Astrocyte (in vitro differentiated cells and primary cell): Measurements from ENCODE around the gene FBN1. TPM values are rescaled to one million over a fixed set of nuclear protein-coding genes. Genes with fewer than 3 reads are reported as not detected.

Experiments
- DNase-seq: peaks from one replicate; pipeline ENCODE4 v3.0.0-alpha.2; 2010; ENCODE audit warnings: low read depth
- FAIRE-seq: peaks from 2 replicates; lab custom pipeline; 2011; peaks lifted over from hg19 to GRCh38; lab: Jason Lieb, UNC
- H2AFZ ChIP-seq: 2 replicates; pipeline ENCODE4 v1.6.0; 2012; ENCODE audit warnings: low read depth, low read length, inconsistent platforms
- H3K27ac ChIP-seq: 2 replicates; pipeline ENCODE4 v1.5.1; 2011; ENCODE audit warnings: low read depth, low read length, inconsistent platforms
- H3K27me3 ChIP-seq: 2 replicates; pipeline ENCODE4 v1.6.0; 2011; ENCODE audit warnings: low read length, inconsistent platforms; ENCODE audit not compliant: insufficient read depth
- H3K36me3 ChIP-seq: 2 replicates; pipeline ENCODE4 v1.5.1; 2011; ENCODE audit warnings: low read length, inconsistent platforms; ENCODE audit not compliant: insufficient read depth
- H3K4me1 ChIP-seq: 2 replicates; pipeline ENCODE4 v1.5.1; 2011; ENCODE audit warnings: low read length, inconsistent platforms; ENCODE audit not compliant: insufficient read depth
- H3K4me2 ChIP-seq: 2 replicates; pipeline ENCODE4 v1.6.0; 2012; ENCODE audit warnings: low read length, inconsistent platforms
- H3K4me3 ChIP-seq: 2 replicates; pipeline ENCODE4 v1.5.1; 2011; ENCODE audit warnings: low read depth, mild to moderate bottlenecking, low read length, inconsistent platforms; ENCODE audit not compliant: insufficient read depth
- H3K79me2 ChIP-seq: 2 replicates; pipeline ENCODE4 v1.6.0; 2012; ENCODE audit warnings: mild to moderate bottlenecking, low read length, inconsistent platforms; ENCODE audit not compliant: insufficient read depth
- H3K9ac ChIP-seq: 2 replicates; pipeline ENCODE4 v1.6.0; 2012; ENCODE audit warnings: mild to moderate bottlenecking, low read length, inconsistent platforms
- H3K9me3 ChIP-seq: 2 replicates; pipeline ENCODE4 v1.5.1; 2012; ENCODE audit warnings: low read depth, mild to moderate bottlenecking, low read length, inconsistent platforms; ENCODE audit not compliant: insufficient read depth
- H4K20me1 ChIP-seq: 2 replicates; pipeline ENCODE4 v1.6.0; 2012; ENCODE audit warnings: low read length, inconsistent platforms; ENCODE audit not compliant: insufficient read depth
- H3K27ac Mint-ChIP-seq: one replicate; pipeline ENCODE4 v1.8.0; 2021; ENCODE audit warnings: mild to moderate bottlenecking, mixed read lengths; ENCODE audit not compliant: unreplicated experiment
- H3K27me3 Mint-ChIP-seq: one replicate; pipeline ENCODE4 v1.8.0; 2021; ENCODE audit warnings: low read depth, mixed read lengths; ENCODE audit not compliant: unreplicated experiment
- H3K36me3 Mint-ChIP-seq: one replicate; pipeline ENCODE4 v1.8.0; 2021; ENCODE audit warnings: low read depth, mixed read lengths; ENCODE audit not compliant: unreplicated experiment
- H3K4me1 Mint-ChIP-seq: one replicate; pipeline ENCODE4 v1.8.0; 2021; ENCODE audit warnings: low read depth, mixed read lengths; ENCODE audit not compliant: unreplicated experiment
- H3K4me3 Mint-ChIP-seq: one replicate; pipeline ENCODE4 v1.8.0; 2021; ENCODE audit warnings: mild to moderate bottlenecking, moderate library complexity, mixed read lengths; ENCODE audit not compliant: unreplicated experiment
- H3K9me3 Mint-ChIP-seq: one replicate; pipeline ENCODE4 v1.8.0; 2021; ENCODE audit warnings: mild to moderate bottlenecking, mixed read lengths; ENCODE audit not compliant: unreplicated experiment
- EZH2 ChIP-seq: IDR thresholded peaks from 2 replicates; pipeline ENCODE4 v1.6.1; 2012; ENCODE audit warnings: mild to moderate bottlenecking, low read length, inconsistent platforms; ENCODE audit not compliant: insufficient read depth
- total RNA-seq: library from RNA; stranded (reverse); gene quantifications from 2 replicates; pipeline ENCODE4 v1.2.1, GENCODE V29; 2021
- TF ChIP-seq, protein P1 (sequence below): IDR thresholded peaks from 2 replicates; pipeline ENCODE4 v1.5.1; 2011; ENCODE audit warnings: low read depth, mild to moderate bottlenecking, inconsistent platforms, low read length, moderate library complexity; ENCODE audit not compliant: insufficient read depth

Gene FBN1
- total RNA-seq, 1 donor from 2014 or later, result 210 TPM

GRCh38 chr15:48628832-48629231 is 16.7 kb downstream of the FBN1 start:
- DNase-seq, result peak; percentile 42
- no peak overlapping the region for H3K27ac Mint-ChIP-seq
- H3K27me3 Mint-ChIP-seq, result no peaks in the 10 kb centered on the region
- H2AFZ ChIP-seq, result no peak overlapping the region
- peaks cover 12% of the 10 kb centered on the region for H3K36me3 ChIP-seq
- no peak overlapping the region for H3K4me3 Mint-ChIP-seq
- H3K4me3 ChIP-seq, result no peak overlapping the region
- peaks cover 12% of the 10 kb centered on the region for H3K36me3 Mint-ChIP-seq
- H3K9me3 Mint-ChIP-seq, result no peaks in the 10 kb centered on the region
- no peak for FAIRE-seq
- H3K4me2 ChIP-seq, result no peak overlapping the region
- H3K9me3 ChIP-seq, result no peaks in the 10 kb centered on the region
- TF ChIP-seq, protein P1, sequence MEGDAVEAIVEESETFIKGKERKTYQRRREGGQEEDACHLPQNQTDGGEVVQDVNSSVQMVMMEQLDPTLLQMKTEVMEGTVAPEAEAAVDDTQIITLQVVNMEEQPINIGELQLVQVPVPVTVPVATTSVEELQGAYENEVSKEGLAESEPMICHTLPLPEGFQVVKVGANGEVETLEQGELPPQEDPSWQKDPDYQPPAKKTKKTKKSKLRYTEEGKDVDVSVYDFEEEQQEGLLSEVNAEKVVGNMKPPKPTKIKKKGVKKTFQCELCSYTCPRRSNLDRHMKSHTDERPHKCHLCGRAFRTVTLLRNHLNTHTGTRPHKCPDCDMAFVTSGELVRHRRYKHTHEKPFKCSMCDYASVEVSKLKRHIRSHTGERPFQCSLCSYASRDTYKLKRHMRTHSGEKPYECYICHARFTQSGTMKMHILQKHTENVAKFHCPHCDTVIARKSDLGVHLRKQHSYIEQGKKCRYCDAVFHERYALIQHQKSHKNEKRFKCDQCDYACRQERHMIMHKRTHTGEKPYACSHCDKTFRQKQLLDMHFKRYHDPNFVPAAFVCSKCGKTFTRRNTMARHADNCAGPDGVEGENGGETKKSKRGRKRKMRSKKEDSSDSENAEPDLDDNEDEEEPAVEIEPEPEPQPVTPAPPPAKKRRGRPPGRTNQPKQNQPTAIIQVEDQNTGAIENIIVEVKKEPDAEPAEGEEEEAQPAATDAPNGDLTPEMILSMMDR, result no peak
- no peak for TF ChIP-seq EZH2
- peaks cover 62% of the 10 kb centered on the region for H3K4me1 ChIP-seq
- H4K20me1 ChIP-seq, result peaks cover 60% of the 10 kb centered on the region
- no peak overlapping the region for H3K27ac ChIP-seq
- peaks cover 78% of the 10 kb centered on the region for H3K4me1 Mint-ChIP-seq
- peaks cover 100% of the 10 kb centered on the region for H3K79me2 ChIP-seq
- H3K9ac ChIP-seq, result no peak overlapping the region
- no peaks in the 10 kb centered on the region for H3K27me3 ChIP-seq

GRCh38 chr15:48627260-48627940 is 18.1 kb downstream of the FBN1 start:
- Histone ChIP-seq H3K79me2 (peaks cover 100% of the 10 kb centered on the region), H2AFZ (no peak overlapping the region), H3K36me3 (peaks cover 17% of the 10 kb centered on the region), H3K9ac (peak overlapping the region; percentile 32), H3K9me3 (no peaks in the 10 kb centered on the region), H4K20me1 (peaks cover 63% of the 10 kb centered on the region), H3K27me3 (no peaks in the 10 kb centered on the region), H3K4me2 (peak overlapping the region; percentile 60), H3K27ac (peak overlapping the region; percentile 58), H3K4me3 (no peak overlapping the region), H3K4me1 (peaks cover 49% of the 10 kb centered on the region)
- H3K9me3 Mint-ChIP-seq, result no peaks in the 10 kb centered on the region
- peak; percentile 79 for DNase-seq
- no peak overlapping the region for H3K4me3 Mint-ChIP-seq
- peaks cover 67% of the 10 kb centered on the region for H3K4me1 Mint-ChIP-seq
- no peak for TF ChIP-seq EZH2
- TF ChIP-seq, protein P1, result no peak
- peak overlapping the region; percentile 75 for H3K27ac Mint-ChIP-seq
- FAIRE-seq, result peak; percentile 96
- peaks cover 10% of the 10 kb centered on the region for H3K36me3 Mint-ChIP-seq
- no peaks in the 10 kb centered on the region for H3K27me3 Mint-ChIP-seq

- Histone ChIP-seq H3K4me1 (peaks cover 31% of the 10 kb centered on the region), H3K27ac (peak overlapping the region; percentile 49), H4K20me1 (peaks cover 71% of the 10 kb centered on the region), H3K27me3 (no peaks in the 10 kb centered on the region), H3K36me3 (peaks cover 19% of the 10 kb centered on the region), H3K79me2 (peaks cover 98% of the 10 kb centered on the region), H3K4me2 (peak overlapping the region; percentile 19), H3K9me3 (no peaks in the 10 kb centered on the region), H3K9ac (peak overlapping the region; percentile 20), H2AFZ (no peak overlapping the region), H3K4me3 (no peak overlapping the region)
- Mint-ChIP-seq H3K27ac (peak overlapping the region; percentile 88), H3K27me3 (no peaks in the 10 kb centered on the region), H3K36me3 (peaks cover 9% of the 10 kb centered on the region), H3K4me1 (peaks cover 48% of the 10 kb centered on the region), H3K4me3 (no peak overlapping the region), H3K9me3 (no peaks in the 10 kb centered on the region)
- TF ChIP-seq EZH2, result no peak
- TF ChIP-seq, protein P1, result no peak
- FAIRE-seq (no peak), DNase-seq (peak; percentile 89)
Measured at GRCh38 chr15:48625126-48625525, 20.4 kb downstream of the FBN1 start.
